C1 segment of cervical spinal cord (tissue), 14 donors: Measurements from ENCODE around the gene TXN.
"Not testable (repeated sequence)": the region's sequence is repeated elsewhere in the genome, so short reads cannot be mapped to it uniquely, and the experiment has no call there.

Experiments
- DNase-seq, 14 donors: peaks; one replicate each; lab custom pipeline; 2025; lab: John Stamatoyannopoulos, UW

Gene TXN

GRCh38 chr9:110257097-110257841 lies 962 bp upstream of the TXN start:
- DNase-seq: peak in 9 of 14 donors; percentile 8 to 43 (median 26)

- DNase-seq: peak in 10 of 14 donors; percentile 4 to 71 (median 50)
Observed at GRCh38 chr9:110255463-110256379, 586 bp downstream of the TXN start.

GRCh38 chr9:110255034-110255462 lies 1.3 kb downstream of the TXN start:
- DNase-seq: peak in 3 of 14 donors; percentile 24 to 51 (median 30)

- DNase-seq: no peak
Observed at GRCh38 chr9:110254500-110254899, 1.8 kb downstream of the TXN start.

GRCh38 chr9:110252509-110253139 lies 3.7 kb downstream of the TXN start:
- no peak for DNase-seq

GRCh38 chr9:110251770-110252169 lies 4.5 kb downstream of the TXN start:
- not testable (repeated sequence) for DNase-seq

GRCh38 chr9:110251212-110251611 lies 5.1 kb downstream of the TXN start:
- no peak for DNase-seq

- DNase-seq: no peak
Observed at GRCh38 chr9:110249603-110250002, 6.7 kb downstream of the TXN start.

- DNase-seq: no peak
Observed at GRCh38 chr9:110248361-110248760, 7.9 kb downstream of the TXN start.

- no peak for DNase-seq
Observed at GRCh38 chr9:110246214-110246613, 10.1 kb downstream of the TXN start.

- no peak for DNase-seq
Observed at GRCh38 chr9:110244616-110245015, 11.7 kb downstream of the TXN start.

GRCh38 chr9:110241858-110242321 lies 14.4 kb downstream of the TXN start:
- DNase-seq: no peak

GRCh38 chr9:110241260-110241857 lies 14.9 kb downstream of the TXN start:
- no peak for DNase-seq

GRCh38 chr9:110240198-110240597 lies 16.1 kb downstream of the TXN start:
- no peak for DNase-seq

- no peak for DNase-seq
Observed at GRCh38 chr9:110228321-110228720, 28.0 kb downstream of the TXN start.

- DNase-seq: no peak
Observed at GRCh38 chr9:110224583-110224982, 31.7 kb downstream of the TXN start.

- no peak for DNase-seq
Observed at GRCh38 chr9:110220809-110221208, 35.5 kb downstream of the TXN start.

GRCh38 chr9:110217656-110218099 lies 38.6 kb downstream of the TXN start:
- DNase-seq: no peak

GRCh38 chr9:110214586-110215355 lies 41.5 kb downstream of the TXN start:
- DNase-seq: no peak

- no peak for DNase-seq
Observed at GRCh38 chr9:110214090-110214489, 42.2 kb downstream of the TXN start.
